Skeletal muscle satellite cell (primary cell): ENCODE measurements around the gene SEM1. TPM values are rescaled to one million over a fixed set of nuclear protein-coding genes. Genes with fewer than 3 reads are reported as not detected.
"Not testable (repeated sequence)": the region's sequence is repeated elsewhere in the genome, so short reads cannot be mapped to it uniquely, and the experiment has no call there.

ENCODE experiments used
- H3K27me3 ChIP-seq: 2 replicates; pipeline ENCODE4 v1.7.0; 2013; ENCODE audit warnings: low read length; ENCODE audit not compliant: control insufficient read depth, insufficient read depth
- H3K36me3 ChIP-seq: 2 replicates; pipeline ENCODE4 v1.7.0; 2013; ENCODE audit warnings: mild to moderate bottlenecking, control low read depth, low read length; ENCODE audit not compliant: insufficient read depth
- H3K4me1 ChIP-seq: 2 replicates; pipeline ENCODE4 v1.7.0; 2013; ENCODE audit warnings: low read length; ENCODE audit not compliant: control insufficient read depth, insufficient read depth
- H3K4me2 ChIP-seq: 2 replicates; pipeline ENCODE4 v1.7.0; 2013; ENCODE audit warnings: mild to moderate bottlenecking, low read length
- H3K4me3 ChIP-seq: 2 replicates; pipeline ENCODE4 v1.7.0; 2013; ENCODE audit warnings: low read length
- H3K9ac ChIP-seq: 2 replicates; pipeline ENCODE4 v1.7.0; 2013; ENCODE audit warnings: mild to moderate bottlenecking, low read depth, low read length, moderate library complexity
- H3K9me3 ChIP-seq: replicated peaks from 2 replicates; pipeline ENCODE4 v1.7.0; 2013; ENCODE audit warnings: mild to moderate bottlenecking, control low read depth, low read length
- total RNA-seq: library from RNA; depleted of rRNA; stranded (reverse); fragments of >200 nt; gene quantifications from 2 replicates; pipeline ENCODE4 v1.2.3, GENCODE V29; 2012; rRNA removed

SEM1 gene
- 20.5 and 21.0 TPM in 2 replicates for total RNA-seq

DNA sequence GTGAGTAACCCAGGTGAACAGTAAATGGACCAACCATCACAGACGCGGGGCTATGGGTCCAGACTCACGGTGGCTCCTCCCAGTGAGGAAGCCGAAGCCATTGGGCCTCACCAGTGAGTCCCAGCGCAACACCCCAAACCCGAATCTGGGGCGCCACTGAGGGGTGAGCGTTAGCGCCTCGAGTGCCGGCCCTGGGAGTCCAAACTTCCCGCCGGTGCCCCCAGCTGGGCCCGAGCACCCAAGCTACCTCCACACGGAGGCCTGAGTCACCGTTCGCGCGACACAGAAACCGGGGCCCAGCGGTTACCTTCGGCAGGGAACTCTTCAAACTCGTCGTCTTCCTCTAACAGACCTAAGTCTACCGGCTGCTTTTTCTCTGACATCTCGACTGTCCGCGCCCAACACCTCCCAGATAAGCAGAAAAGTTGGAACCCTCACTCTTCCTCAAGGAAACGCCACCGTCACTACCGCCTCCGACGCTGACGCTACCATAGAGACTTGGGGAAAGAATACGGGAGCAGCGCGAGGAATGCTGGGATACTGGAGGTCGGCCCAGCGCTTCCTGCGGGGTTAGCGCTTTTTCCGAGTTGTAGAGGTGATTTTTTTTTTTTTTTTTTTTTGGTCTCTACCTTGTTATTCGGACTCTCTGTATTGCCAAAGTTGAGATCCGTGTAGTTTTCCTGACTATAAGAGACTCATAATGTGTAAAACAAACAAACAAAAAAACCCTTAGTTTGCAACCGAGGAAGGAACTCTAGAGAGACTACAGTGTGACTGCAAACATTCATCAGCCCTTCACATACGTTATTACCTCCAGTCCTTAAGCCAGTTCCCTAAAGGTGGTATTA lies at the start of gene SEM1:
TSS of gene SEM1 (minus strand) at position 466 of the 848 bp plus-strand sequence. CDS start at position 383, 83 bp downstream.
- H3K9ac ChIP-seq = peak within 1 kb of the TSS; percentile 95
- H3K4me2 ChIP-seq = peak within 1 kb of the TSS; percentile 76

GRCh38 chr7:96757880-96758279 lies 48.2 kb upstream of the SEM1 start:
- not testable (repeated sequence) for H3K4me2 ChIP-seq, H3K9ac ChIP-seq, H3K36me3 ChIP-seq, H3K4me1 ChIP-seq, H3K27me3 ChIP-seq, H3K4me3 ChIP-seq, H3K9me3 ChIP-seq

More for the DNA sequence above, at the start of gene SEM1:
- Histone ChIP-seq H3K9me3 (no peaks in the 10 kb centered on the region), H3K4me3 (peak within 1 kb of the TSS; percentile 84), H3K36me3 (peaks cover 10% of the 10 kb centered on the region), H3K4me1 (peaks cover 15% of the 10 kb centered on the region), H3K27me3 (no peaks in the 10 kb centered on the region)

GRCh38 chr7:96747418-96747940 lies 37.8 kb upstream of the SEM1 start:
- Histone ChIP-seq H3K4me3 (no peak overlapping the region), H3K27me3 (peaks cover 3% of the 10 kb centered on the region), H3K9ac (no peak overlapping the region), H3K4me1 (no peaks in the 10 kb centered on the region), H3K36me3 (no peaks in the 10 kb centered on the region), H3K4me2 (no peak overlapping the region), H3K9me3 (no peaks in the 10 kb centered on the region)

DNA sequence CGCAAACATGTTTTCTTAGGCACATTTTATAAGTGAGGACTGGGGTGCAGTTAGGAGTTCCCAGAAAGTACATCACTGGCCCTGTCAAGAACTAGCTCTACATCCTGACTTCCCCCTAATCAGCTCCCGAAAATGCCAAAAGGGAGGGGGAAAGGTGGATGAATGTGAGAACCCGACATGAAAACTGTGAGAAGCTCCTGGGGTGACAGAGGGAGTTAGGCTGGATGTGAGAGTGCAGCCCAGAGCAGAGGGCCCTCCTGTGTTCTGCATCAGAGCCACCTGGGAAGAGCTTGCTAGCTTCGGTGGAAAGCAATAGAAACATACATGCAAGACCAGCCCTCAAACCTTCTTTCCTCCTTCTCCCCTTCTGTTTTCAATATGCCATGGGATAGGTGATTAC lies 30.5 kb upstream of the SEM1 start:
- no peak overlapping the region for H3K4me3 ChIP-seq
- H3K4me2 ChIP-seq = no peak overlapping the region
- no peaks in the 10 kb centered on the region for H3K4me1 ChIP-seq
- peaks cover 13% of the 10 kb centered on the region for H3K27me3 ChIP-seq
- no peaks in the 10 kb centered on the region for H3K36me3 ChIP-seq
- H3K9me3 ChIP-seq = no peaks in the 10 kb centered on the region
- no peak overlapping the region for H3K9ac ChIP-seq

DNA sequence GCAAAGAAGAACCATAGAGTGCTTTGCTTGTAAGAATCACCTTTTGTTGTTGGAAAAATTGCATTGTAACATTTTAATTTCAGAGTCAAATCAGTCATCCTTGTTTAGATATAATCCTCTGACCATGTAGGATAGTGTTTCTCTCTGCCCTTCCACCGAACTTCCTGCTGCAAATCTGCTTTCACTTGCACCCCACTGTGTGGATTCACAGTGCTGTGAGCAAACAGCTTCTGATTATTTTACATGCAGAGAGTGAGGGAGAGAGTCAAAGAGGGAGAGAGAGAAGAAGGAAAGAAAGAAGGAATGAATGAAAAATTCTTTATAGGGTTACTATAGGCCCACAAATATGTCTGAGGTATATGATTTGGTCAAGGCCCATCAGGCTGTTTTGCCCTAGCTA lies 30.0 kb upstream of the SEM1 start:
- Histone ChIP-seq H3K27me3 (peaks cover 13% of the 10 kb centered on the region), H3K36me3 (no peaks in the 10 kb centered on the region), H3K9me3 (no peaks in the 10 kb centered on the region), H3K9ac (no peak overlapping the region), H3K4me1 (no peaks in the 10 kb centered on the region), H3K4me3 (no peak overlapping the region), H3K4me2 (no peak overlapping the region)

GRCh38 chr7:96739167-96739566 lies 29.5 kb upstream of the SEM1 start:
- no peaks in the 10 kb centered on the region for H3K4me1 ChIP-seq
- H3K4me3 ChIP-seq = no peak overlapping the region
- H3K27me3 ChIP-seq = peaks cover 13% of the 10 kb centered on the region
- no peaks in the 10 kb centered on the region for H3K36me3 ChIP-seq
- no peak overlapping the region for H3K9ac ChIP-seq
- no peak overlapping the region for H3K4me2 ChIP-seq
- no peaks in the 10 kb centered on the region for H3K9me3 ChIP-seq

DNA sequence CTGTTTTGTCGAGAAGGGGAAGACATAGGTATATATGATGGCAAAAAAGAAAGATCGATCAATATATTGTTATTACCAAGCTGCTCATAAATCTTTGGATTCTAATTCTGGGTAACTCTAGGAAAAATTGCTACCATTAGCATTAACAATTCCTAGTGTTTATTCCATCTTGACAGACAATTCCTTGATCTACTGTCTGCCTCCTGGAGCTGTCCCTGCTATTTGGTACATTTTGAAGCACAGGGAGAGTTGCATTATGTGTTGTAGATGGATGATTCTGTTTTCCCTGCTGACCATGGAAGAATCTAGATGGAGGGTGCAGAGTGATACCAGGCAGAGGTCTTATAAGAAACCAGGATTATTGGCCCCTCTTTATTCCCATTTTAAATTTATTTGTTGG lies 29.1 kb upstream of the SEM1 start:
- H3K36me3 ChIP-seq = no peaks in the 10 kb centered on the region
- no peaks in the 10 kb centered on the region for H3K4me1 ChIP-seq
- no peak overlapping the region for H3K4me2 ChIP-seq
- peaks cover 13% of the 10 kb centered on the region for H3K27me3 ChIP-seq
- H3K9ac ChIP-seq = no peak overlapping the region
- H3K9me3 ChIP-seq = no peaks in the 10 kb centered on the region
- no peak overlapping the region for H3K4me3 ChIP-seq

GRCh38 chr7:96737545-96738050 lies 28.0 kb upstream of the SEM1 start:
- H3K9me3 ChIP-seq = no peaks in the 10 kb centered on the region
- no peaks in the 10 kb centered on the region for H3K36me3 ChIP-seq
- no peak overlapping the region for H3K4me3 ChIP-seq
- H3K4me2 ChIP-seq = no peak overlapping the region
- H3K27me3 ChIP-seq = peaks cover 13% of the 10 kb centered on the region
- no peaks in the 10 kb centered on the region for H3K4me1 ChIP-seq
- no peak overlapping the region for H3K9ac ChIP-seq

- H3K4me3 ChIP-seq = no peak overlapping the region
- H3K9ac ChIP-seq = no peak overlapping the region
- H3K4me2 ChIP-seq = no peak overlapping the region
- no peaks in the 10 kb centered on the region for H3K27me3 ChIP-seq
- H3K9me3 ChIP-seq = no peaks in the 10 kb centered on the region
- no peaks in the 10 kb centered on the region for H3K4me1 ChIP-seq
- no peaks in the 10 kb centered on the region for H3K36me3 ChIP-seq
Observed at GRCh38 chr7:96734343-96734742, 24.7 kb upstream of the SEM1 start.

DNA sequence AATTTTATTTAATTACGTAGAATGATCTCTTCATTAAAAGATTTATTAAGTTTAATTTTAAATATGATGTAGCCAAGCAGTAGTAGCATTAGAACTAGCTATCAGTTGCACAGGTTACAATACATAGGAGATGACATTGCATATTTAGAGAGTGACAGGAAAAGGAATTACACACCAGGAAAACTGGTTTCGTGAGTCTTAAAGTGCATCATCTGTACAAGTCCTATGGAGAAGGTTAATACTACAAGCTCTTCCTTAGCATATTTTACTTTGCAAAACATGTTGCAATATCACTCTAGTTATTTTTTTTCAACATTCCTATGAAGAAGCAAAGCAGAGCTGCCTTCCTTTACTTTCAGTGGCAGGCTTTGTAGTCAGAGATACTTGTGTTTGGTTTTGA lies 20.2 kb upstream of the SEM1 start:
- no peaks in the 10 kb centered on the region for H3K27me3 ChIP-seq
- no peaks in the 10 kb centered on the region for H3K36me3 ChIP-seq
- no peak overlapping the region for H3K9ac ChIP-seq
- H3K4me1 ChIP-seq = no peaks in the 10 kb centered on the region
- H3K9me3 ChIP-seq = no peaks in the 10 kb centered on the region
- H3K4me2 ChIP-seq = no peak overlapping the region
- no peak overlapping the region for H3K4me3 ChIP-seq

GRCh38 chr7:96728139-96728538 lies 18.5 kb upstream of the SEM1 start:
- no peak overlapping the region for H3K9ac ChIP-seq
- no peaks in the 10 kb centered on the region for H3K27me3 ChIP-seq
- H3K4me2 ChIP-seq = no peak overlapping the region
- H3K36me3 ChIP-seq = no peaks in the 10 kb centered on the region
- H3K4me3 ChIP-seq = no peak overlapping the region
- no peaks in the 10 kb centered on the region for H3K4me1 ChIP-seq
- no peaks in the 10 kb centered on the region for H3K9me3 ChIP-seq
